WERI-Rb-1 (cell line): Measurements from ENCODE around the gene AHI1.

Source experiments
- DNase-seq: peaks from one replicate; pipeline ENCODE4 v3.0.0-alpha.2; 2020
- H3K27ac ChIP-seq: fragments of 250-450 bp; sonication (Bioruptor Pico); 2 replicates; pipeline ENCODE4 v1.5.1; 2020; ENCODE audit warnings: mild to moderate bottlenecking, moderate library complexity
- H3K27me3 ChIP-seq: fragments of 250-450 bp; sonication (Bioruptor Pico); 2 replicates; pipeline ENCODE4 v1.5.1; 2021; ENCODE audit warnings: mild to moderate bottlenecking, low read depth, moderate library complexity; ENCODE audit not compliant: insufficient read depth, severe bottlenecking
- H3K36me3 ChIP-seq: fragments of 250-450 bp; sonication (Bioruptor Pico); 2 replicates; pipeline ENCODE4 v1.5.1; 2020; ENCODE audit warnings: mild to moderate bottlenecking, moderate library complexity
- H3K4me3 ChIP-seq: 2 replicates; pipeline ENCODE4 v1.5.1; 2011; ENCODE audit warnings: low read depth, mild to moderate bottlenecking, control low read depth, low read length
- H3K9me3 ChIP-seq: fragments of 250-450 bp; sonication (Bioruptor Pico); 2 replicates; pipeline ENCODE4 v1.5.1; 2021; ENCODE audit warnings: mild to moderate bottlenecking, moderate library complexity; ENCODE audit not compliant: severe bottlenecking
- CTCF ChIP-seq: IDR thresholded peaks from 2 replicates; pipeline ENCODE4 v1.5.1; 2011; ENCODE audit warnings: low read depth, mild to moderate bottlenecking, control low read depth, inconsistent platforms, low read length

Gene AHI1

GRCh38 chr6:135274561-135275293 lies 222.8 kb downstream of the AHI1 start:
- no peak overlapping the region for H3K4me3 ChIP-seq
- H3K36me3 ChIP-seq, result no peaks in the 10 kb centered on the region
- no peaks in the 10 kb centered on the region for H3K9me3 ChIP-seq
- TF ChIP-seq CTCF, result no peak
- DNase-seq, result no peak
- no peak overlapping the region for H3K27ac ChIP-seq
- no peaks in the 10 kb centered on the region for H3K27me3 ChIP-seq

GRCh38 chr6:135271626-135272025 lies 225.9 kb downstream of the AHI1 start:
- H3K4me3 ChIP-seq, result no peak overlapping the region
- H3K36me3 ChIP-seq, result no peaks in the 10 kb centered on the region
- no peak for TF ChIP-seq CTCF
- DNase-seq, result no peak
- H3K9me3 ChIP-seq, result no peaks in the 10 kb centered on the region
- H3K27me3 ChIP-seq, result no peaks in the 10 kb centered on the region
- H3K27ac ChIP-seq, result no peak overlapping the region

- TF ChIP-seq CTCF, result no peak
- Histone ChIP-seq H3K36me3 (no peaks in the 10 kb centered on the region), H3K4me3 (no peak overlapping the region), H3K27ac (no peak overlapping the region), H3K27me3 (no peaks in the 10 kb centered on the region), H3K9me3 (no peaks in the 10 kb centered on the region)
- no peak for DNase-seq
These were observed 226.6 kb downstream of the AHI1 start for GRCh38 chr6:135270676-135271536.

GRCh38 chr6:135269481-135269891 lies 228.1 kb downstream of the AHI1 start:
- Histone ChIP-seq H3K27ac (no peak overlapping the region), H3K9me3 (no peaks in the 10 kb centered on the region), H3K27me3 (no peaks in the 10 kb centered on the region), H3K36me3 (no peaks in the 10 kb centered on the region), H3K4me3 (no peak overlapping the region)
- no peak for TF ChIP-seq CTCF
- no peak for DNase-seq

- no peaks in the 10 kb centered on the region for H3K27me3 ChIP-seq
- DNase-seq, result no peak
- no peaks in the 10 kb centered on the region for H3K9me3 ChIP-seq
- no peak overlapping the region for H3K4me3 ChIP-seq
- H3K36me3 ChIP-seq, result no peaks in the 10 kb centered on the region
- no peak overlapping the region for H3K27ac ChIP-seq
- TF ChIP-seq CTCF, result no peak
These were observed 228.8 kb downstream of the AHI1 start for GRCh38 chr6:135268740-135269139.
